HG02981 (cell line): ENCODE results near the gene GPC3.
"Not testable (repeated sequence)": the region's sequence is repeated elsewhere in the genome, so short reads cannot be mapped to it uniquely, and the experiment has no call there.

ENCODE experiments used
- ATAC-seq: cut with Tn5 transposase; IDR thresholded peaks from one replicate; pipeline ENCODE4 v1.9.1; 2021; ENCODE audit warnings: mild to moderate bottlenecking, moderate library complexity; ENCODE audit not compliant: unreplicated experiment

The GPC3 gene

DNA sequence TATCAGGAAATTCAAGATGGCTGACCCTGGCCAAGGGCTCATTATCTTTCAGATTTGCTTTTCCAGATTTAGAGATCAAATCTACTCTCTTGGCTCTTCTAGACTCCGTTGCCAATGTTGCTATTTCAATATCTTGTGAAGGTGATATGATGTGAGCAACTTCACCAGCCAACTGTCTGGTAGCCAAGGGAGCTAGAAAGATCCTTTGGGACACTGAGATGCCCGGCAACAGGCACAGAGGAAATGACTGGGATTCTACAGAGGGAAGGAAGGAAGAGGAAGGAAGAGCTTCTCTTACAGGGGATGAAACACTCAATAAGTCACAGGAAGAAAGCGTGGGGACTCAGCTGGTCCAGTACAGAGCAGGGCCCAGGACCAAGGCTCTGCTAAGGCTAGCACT is 448.3 kb downstream of the GPC3 start:
- no peak for ATAC-seq

DNA sequence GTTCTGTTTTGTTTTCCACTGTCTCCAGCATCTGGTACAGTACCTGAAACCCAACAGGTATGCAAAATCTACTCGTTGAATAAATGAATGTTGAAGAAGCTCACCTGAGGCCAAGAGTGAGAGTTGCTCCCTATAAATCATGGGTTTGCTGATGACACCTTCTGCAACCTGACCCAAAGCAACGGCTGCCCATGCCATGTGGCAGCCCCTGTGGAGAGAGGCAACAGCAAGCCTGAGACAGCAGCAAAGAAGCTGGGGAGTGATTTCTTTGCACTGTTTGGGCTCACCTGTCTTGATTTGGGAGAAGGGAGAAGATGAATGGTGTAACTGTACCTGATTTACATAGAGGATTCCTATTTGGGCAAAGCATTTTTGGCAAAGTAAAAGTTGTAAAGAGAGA is 450.3 kb downstream of the GPC3 start:
- ATAC-seq: no peak

DNA sequence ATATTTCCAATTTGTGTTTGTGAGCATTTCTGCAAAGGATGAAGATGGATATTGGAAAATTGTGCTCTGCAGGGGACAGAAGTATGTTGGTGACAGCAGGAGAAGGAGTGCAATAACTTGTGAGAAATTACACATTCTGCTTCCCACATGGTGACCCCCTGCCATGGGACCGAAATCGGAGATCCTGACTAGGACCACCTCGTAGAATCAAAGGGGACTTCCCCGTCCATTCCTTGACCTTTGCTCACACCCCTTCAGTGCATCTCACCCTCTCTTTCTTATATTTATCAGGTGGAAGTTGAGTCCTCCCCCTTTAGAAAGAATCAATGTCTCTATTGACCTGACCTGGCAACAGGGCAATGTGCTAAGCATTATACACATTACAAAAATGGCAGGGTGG is 451.2 kb downstream of the GPC3 start:
- no peak for ATAC-seq

DNA sequence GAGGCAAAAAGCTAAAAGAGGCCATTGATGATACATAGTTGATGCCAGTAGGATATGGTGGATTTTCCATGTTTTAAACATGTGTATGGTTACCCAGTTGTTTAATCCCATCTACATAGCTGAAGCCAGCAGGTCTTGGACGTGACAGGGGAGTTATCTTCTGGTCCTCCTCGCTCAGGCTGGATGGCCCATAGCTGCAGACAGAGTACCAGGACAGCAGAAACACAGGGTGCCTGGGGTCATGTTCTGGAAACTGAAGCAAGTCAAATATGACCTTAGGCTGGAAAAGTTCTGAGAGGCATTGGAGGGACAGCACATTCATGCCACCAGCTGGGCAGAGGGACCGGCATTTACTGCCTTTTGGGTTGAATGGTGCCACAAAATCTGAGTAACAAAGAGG is 452.1 kb downstream of the GPC3 start:
- no peak for ATAC-seq

DNA sequence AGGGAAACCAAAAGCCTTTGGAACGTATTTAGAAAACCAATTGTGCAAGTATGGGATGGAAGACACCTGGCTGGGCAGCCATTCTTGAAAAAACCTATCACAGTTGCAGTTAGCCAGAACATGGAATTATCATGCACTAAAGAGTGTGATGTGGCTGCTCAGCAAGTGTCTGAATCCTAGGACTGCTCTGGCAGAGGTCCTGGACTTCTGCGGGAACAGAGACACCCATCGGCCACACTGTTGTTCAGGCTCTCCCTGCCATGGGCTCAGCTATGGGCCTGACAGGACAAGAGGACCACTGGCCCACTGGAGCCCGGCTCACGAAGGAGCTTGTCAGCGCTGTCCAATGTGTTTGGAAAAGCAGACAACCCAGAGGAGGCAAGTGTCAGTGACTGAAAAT is 454.4 kb downstream of the GPC3 start:
- no peak for ATAC-seq

DNA sequence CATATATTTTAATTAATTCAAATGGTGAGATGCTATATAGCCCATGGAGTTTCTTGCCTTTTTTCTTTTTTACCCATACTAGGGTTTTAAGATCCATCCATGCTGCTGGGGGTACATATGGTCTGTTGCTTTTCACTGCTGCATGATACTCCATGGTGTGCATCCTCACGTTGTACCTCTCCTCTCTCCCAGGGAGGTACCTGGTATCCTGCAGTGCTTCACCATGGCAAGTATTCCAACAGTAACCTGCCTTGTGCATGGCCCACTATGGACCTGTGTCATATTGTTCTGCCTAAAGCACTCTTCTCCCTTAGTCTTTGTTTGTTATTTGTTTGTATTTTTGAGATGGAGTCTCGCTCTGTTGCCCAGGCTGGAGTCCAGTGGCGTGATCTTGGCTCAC is 455.8 kb downstream of the GPC3 start:
- ATAC-seq: no peak

DNA sequence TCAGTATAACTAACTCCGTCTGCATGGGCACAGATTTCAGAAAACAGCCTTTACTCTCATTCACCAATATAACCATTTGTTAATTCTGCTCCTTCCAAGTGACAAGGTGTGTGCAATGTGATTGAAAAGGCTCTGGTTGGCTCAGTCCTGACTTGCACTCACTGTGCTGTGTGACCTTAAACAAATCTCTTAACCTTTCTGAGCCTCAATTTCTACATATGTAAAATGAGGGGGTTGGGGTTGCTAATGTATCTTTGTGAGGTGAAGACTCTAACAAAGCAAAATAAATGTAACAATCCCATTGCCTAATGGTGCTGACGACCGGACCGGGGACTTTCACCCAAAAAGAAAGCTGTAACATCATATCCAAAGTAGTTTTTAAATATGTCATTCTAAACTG is 457.6 kb downstream of the GPC3 start:
- ATAC-seq: no peak

DNA sequence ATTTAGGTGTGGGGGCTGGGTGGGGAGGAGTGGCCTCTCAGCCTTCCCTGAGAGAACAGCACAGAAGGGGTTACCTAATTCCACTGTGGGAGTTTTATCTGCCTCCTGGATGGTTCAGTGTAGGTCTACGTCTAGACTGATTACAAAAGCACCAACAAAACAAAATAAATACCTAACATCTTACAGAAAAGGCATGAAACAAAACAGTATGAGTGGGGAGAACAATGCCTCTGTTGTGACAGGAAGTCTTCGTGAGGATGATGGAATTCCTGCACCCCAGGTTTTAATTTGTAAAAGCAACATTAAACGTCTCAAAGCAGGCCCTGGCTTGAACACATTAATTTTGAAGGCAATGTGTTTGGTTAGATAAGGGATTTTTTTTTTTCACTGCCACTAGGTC is 458.0 kb downstream of the GPC3 start:
- no peak for ATAC-seq

DNA sequence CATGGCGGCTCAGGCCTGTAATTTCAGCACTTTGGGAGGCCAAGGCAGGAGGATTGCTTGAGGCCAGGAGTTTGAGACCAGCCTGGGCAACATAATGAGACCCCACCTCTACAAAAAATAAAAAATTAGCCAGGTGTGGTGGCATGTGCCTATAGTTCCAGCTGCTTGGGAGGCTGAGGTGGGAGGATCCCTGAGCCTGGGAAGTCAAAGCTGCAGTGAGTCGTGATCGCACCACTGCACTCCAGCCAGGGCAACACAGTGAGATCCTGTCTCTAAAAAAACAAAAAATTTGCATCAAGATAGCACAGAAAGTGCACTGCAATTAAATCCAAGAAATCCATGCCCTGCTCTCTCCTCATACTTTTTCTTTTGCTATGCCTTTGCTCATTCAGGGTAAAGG is 458.6 kb downstream of the GPC3 start:
- ATAC-seq: not testable (repeated sequence)

DNA sequence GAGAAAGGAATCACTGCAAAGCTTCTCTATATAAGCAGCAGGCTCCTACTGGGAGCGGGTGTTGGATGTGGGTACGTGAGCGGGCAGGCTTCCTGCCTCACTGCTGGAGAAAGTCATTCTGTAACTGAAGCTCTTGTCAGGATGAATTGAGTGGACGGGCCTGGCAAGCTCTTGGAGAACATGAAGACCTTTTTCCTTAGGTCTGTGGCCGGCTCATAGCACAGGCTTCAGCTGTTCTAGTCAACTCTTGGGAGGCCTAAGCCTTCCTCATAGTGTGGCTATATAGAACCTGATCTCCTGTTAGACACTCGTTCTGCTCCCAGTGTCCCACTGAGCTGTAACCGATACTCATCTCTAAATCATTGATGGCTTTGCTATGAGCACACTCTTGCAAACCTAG is 461.9 kb downstream of the GPC3 start:
- no peak for ATAC-seq

DNA sequence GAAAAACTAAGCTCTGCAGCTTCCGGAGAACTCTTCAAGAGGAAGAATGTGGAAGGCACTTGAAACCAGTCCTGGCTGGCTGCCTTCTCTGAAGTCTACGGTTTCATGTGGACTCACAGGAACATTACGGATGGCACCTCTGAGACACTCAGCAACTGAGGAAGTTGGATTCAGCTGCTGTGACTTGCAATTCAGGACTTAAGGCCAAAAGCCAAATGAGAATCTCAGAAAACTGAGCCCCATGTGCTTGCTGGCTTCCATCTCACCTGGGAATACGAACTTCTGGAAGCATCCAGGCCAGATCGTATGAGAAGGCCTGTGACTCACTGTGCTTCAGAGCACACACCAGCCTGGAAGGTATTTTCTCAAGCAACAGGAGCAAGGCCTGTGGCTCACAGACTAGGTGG is 462.3 kb downstream of the GPC3 start:
- no peak for ATAC-seq

DNA sequence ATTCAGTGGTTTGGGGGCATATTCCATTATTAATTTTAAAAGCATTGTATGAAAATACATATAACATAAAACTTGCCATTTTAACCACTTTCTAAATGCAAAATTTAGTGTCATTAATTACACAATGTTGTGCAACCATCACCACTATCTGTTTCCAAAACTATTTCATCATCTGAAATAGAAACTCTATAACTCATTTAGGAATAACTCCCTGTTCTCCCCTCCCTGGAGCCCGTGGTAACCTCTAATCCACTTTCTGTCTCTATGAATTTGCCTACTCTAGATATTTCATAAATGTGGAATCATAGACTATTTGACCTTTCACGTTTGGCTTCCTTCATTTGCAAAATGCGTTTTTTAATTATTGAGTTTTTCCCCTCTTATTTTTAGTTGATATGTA is 468.7 kb downstream of the GPC3 start:
- ATAC-seq: no peak

DNA sequence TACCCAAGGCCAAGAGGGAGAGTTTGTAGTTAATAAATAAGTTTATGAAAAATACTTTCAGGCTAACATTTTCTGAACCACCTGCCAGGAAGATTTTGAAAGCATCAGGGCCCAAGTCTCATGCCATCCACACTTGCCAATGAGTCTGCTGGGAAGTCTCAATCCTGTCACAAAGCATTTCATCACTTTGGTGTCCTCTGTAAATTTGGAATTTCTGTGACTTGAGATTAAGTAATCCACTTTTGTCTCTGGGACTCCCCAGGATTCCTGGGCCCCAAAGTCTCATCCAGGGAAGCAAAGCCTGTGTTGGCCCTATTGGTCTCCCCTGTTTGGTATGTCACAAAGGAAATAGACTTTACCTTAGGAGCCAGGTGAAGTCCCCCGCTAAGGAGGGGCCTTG is 470.9 kb downstream of the GPC3 start:
- ATAC-seq: no peak

DNA sequence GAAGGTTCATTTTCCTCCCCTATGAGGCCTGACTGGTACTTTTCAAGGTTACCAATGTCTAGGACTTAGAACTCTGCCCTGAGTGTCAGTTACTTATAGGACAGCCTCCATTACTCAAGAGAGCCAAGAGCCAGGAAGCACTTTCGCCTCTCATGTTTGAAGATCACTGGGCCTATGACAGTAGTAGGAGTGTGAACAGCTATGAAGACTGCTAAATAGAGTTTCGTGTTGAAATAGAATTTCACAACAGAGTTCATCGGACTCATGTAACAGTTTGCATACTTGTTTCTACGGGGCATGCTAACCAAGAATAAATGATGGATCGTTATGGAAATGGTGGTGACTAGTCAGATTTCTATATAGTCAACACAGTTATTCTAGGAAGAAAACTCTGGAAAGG is 472.3 kb downstream of the GPC3 start:
- no peak for ATAC-seq

DNA sequence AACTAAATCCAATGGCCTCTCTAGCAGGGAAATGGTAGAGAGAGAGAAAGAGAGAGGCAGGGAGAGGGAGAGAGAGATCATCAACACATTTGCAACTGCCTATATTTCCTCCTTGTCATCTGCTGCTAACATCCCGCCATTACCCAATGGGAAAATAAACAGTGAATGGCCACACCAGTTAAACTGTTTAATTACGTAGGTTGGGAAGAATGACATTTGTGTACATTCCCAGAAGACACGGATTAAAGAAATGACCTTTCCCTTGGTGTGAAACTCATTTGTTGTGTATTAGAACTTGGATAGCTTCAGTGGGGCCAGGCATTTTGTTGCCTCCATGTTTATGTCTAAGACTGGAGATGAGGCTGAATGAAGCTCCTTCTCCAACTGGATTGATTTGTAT is 474.4 kb downstream of the GPC3 start:
- no peak for ATAC-seq

DNA sequence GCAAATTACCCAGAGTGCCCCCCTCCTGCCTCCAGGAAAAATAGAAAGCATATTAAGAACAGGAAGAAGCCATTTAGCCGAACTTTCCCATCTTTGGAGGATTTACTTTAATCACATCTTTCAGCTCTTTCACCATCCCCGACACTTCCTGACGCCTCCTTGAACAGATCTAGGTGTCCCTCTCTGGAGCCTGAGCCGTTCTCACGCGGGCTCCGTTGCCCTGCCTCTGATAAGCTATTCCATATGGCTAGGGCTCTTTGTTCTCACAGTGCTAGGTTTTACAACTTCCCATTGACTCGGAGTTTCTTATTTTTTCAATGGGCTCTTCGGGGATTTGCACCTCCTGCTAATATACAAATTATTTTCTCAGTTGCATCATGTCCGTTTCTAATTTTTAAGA is 488.0 kb downstream of the GPC3 start:
- ATAC-seq: no peak

DNA sequence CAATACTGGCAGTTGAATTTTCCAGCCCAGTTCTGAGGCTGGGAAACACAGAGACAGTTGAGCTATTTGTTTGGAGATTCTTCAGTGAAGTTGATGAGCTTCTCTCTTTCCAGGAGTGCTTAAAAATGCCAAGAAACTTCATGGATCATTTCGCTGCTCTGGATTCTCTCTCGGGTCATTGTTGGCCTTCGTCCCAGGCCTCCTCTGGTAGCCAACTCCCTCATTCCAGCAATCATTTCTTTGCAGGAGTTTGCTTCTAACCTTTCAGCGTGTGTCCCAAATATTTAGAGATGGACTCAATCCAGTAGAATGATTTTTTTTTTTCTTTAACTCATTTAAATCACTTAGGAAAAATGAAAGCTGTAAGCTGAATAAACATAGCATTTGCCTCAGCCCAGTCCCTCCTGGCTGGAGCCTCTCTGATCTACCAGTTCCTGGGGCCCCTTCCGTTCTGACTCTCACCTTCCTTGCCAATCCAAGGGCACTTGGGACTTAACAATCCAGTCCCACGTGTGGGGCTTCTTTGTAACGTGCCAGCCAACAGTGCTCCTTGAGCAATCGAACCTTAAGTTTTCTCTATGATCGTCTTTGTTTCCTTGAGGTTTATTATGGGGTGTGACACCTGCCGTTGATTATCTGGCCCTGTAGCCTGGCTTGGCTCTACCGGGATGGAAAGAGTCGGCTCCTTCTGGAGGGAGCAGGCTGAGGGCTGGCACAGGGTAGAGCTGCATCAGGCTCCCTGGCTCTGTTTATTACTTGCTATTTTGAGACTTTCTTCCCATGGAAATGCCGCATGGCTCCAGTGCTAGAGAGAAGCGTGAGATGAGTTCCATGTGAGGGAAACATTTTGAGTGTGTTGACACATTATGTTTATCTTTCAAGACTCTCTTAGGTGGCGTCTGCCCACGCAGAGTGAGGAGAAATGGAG is 489.7 kb downstream of the GPC3 start:
- no peak for ATAC-seq

DNA sequence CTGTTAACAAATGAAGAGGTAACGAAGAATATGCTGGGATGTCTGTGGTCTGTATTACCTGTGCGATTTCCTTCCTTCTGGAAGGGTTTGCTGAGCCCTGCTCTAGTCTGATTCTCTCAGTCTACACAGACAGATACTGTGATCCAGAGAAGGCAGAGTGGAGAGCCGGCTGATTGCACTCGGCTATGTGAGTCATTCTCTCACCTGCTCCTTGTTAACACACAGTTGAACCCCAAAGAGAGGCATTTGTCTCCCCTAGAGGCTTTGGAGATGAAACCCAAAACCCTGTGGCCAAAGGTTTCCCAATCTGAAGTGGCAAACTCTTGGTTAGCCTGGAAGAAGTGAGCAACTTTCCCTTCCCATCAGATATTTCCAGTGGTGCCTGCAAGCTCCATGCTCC is 492.0 kb downstream of the GPC3 start:
- ATAC-seq: no peak

DNA sequence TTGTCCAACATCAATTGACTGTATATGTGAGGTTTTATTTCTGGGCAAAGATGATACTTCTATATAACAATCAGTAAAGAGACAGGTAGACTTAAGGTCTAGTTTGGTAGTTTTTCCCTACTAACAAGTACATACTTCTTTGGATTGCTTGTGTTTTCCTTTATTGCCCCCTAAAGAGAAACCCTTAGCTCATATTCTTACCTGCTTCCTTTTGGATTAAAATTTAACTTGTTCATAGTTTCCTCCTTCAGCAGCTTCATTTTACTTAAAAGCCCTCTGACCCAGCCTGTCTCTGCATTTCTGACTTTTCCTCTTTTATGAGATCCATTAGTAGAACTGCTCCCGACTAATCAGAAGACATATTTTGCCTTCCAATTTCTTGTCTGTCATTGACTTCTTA is 494.4 kb downstream of the GPC3 start:
- no peak for ATAC-seq
